Muscle layer of duodenum (tissue), 2 donors: ENCODE data around the gene POLR3G.
A peak's percentile ranks its signal among the peaks of the same experiment; 100 is the strongest.

ENCODE experiments used
- H3K27ac ChIP-seq: one replicate; pipeline ENCODE4 v1.7.0; 2013; ENCODE audit warnings: mild to moderate bottlenecking, low read length
- H3K27me3 ChIP-seq: one replicate; pipeline ENCODE4 v1.7.0; 2013; ENCODE audit warnings: low read depth, mild to moderate bottlenecking, control low read depth, low read length
- H3K36me3 ChIP-seq, 2 donors: one replicate each; pipeline ENCODE4 v1.7.0; 2013; ENCODE audit warnings: low read length in 2 of 2, control low read depth in 1 of 2, mild to moderate bottlenecking in 1 of 2; ENCODE audit not compliant: insufficient read depth in 2 of 2, control insufficient read depth in 1 of 2
- H3K4me1 ChIP-seq, 2 donors: one replicate each; pipeline ENCODE4 v1.7.0; 2013; ENCODE audit warnings: low read length in 2 of 2, mild to moderate bottlenecking in 2 of 2, control low read depth in 1 of 2, moderate library complexity in 1 of 2; ENCODE audit not compliant: insufficient read depth in 2 of 2, control insufficient read depth in 1 of 2
- H3K4me3 ChIP-seq, 2 donors: one replicate each; pipeline ENCODE4 v1.7.0; 2013; ENCODE audit warnings: low read length in 2 of 2, low read depth in 1 of 2, mild to moderate bottlenecking in 1 of 2
- H3K9me3 ChIP-seq, 2 donors: one replicate each; pipeline ENCODE4 v1.7.0; 2013; ENCODE audit warnings: low read length in 2 of 2, control low read depth in 1 of 2, mild to moderate bottlenecking in 1 of 2; ENCODE audit not compliant: control insufficient read depth in 1 of 2
- donor health status: healthy.

POLR3G gene

GRCh38 chr5:90506221-90506620 is 31.6 kb downstream of the POLR3G start:
- Histone ChIP-seq H3K36me3 (no peaks in the 10 kb centered on the region), H3K27ac (no peak overlapping the region), H3K27me3 (no peaks in the 10 kb centered on the region), H3K4me3 (no peak overlapping the region), H3K4me1 (no peaks in the 10 kb centered on the region), H3K9me3 (no peaks in the 10 kb centered on the region)

GRCh38 chr5:90510438-90510837 is 35.8 kb downstream of the POLR3G start:
- Histone ChIP-seq H3K36me3 (no peaks in the 10 kb centered on the region), H3K9me3 (no peaks in the 10 kb centered on the region), H3K4me3 (no peak overlapping the region), H3K4me1 (no peaks in the 10 kb centered on the region), H3K27me3 (no peaks in the 10 kb centered on the region), H3K27ac (no peak overlapping the region)

- Histone ChIP-seq H3K27me3 (no peaks in the 10 kb centered on the region), H3K27ac (no peak overlapping the region), H3K36me3 (peaks cover 0 to 14% of the 10 kb centered on the region in 2 donors)
Measured at GRCh38 chr5:90514520-90514919, 39.9 kb downstream of the POLR3G start.

GRCh38 chr5:90518661-90519060 is 44.0 kb downstream of the POLR3G start:
- peaks cover 10 to 35% of the 10 kb centered on the region in 2 donors for H3K36me3 ChIP-seq
- no peaks in the 10 kb centered on the region for H3K4me1 ChIP-seq
- no peak overlapping the region for H3K4me3 ChIP-seq
- no peaks in the 10 kb centered on the region for H3K9me3 ChIP-seq
- H3K27ac ChIP-seq: no peak overlapping the region
- no peaks in the 10 kb centered on the region for H3K27me3 ChIP-seq

More at GRCh38 chr5:90514520-90514919, 39.9 kb downstream of the POLR3G start:
- no peaks in the 10 kb centered on the region for H3K9me3 ChIP-seq
- H3K4me1 ChIP-seq: no peaks in the 10 kb centered on the region
- H3K4me3 ChIP-seq: no peak overlapping the region

DNA sequence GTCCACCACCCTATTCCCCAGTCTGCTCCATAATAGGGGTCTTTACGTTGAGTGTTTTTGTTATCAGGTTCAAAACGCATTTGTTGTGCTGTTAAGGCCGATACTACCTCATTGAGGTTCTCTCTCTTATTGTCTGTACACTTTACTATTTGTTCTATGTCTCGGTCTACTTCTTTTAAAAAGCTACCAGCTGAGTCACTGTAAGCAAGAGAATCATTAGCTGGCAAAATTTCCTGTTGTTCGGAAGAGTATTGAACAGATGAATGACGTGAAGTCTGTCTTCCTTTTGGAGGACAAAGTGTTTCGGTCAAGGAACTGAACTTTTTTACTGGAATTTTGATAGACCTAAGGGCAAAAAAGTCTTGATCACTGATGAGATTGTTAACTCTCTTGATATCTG is 44.4 kb downstream of the POLR3G start:
- Histone ChIP-seq H3K4me1 (no peaks in the 10 kb centered on the region), H3K27me3 (no peaks in the 10 kb centered on the region), H3K36me3 (peaks cover 10 to 35% of the 10 kb centered on the region in 2 donors), H3K27ac (no peak overlapping the region), H3K9me3 (no peaks in the 10 kb centered on the region), H3K4me3 (no peak overlapping the region)

GRCh38 chr5:90528601-90529193 is 54.0 kb downstream of the POLR3G start:
- peak overlapping the region; percentile 82 for H3K27ac ChIP-seq
- peak overlapping the region; percentile 94 to 97 for H3K4me3 ChIP-seq
- no peaks in the 10 kb centered on the region for H3K27me3 ChIP-seq
- no peaks in the 10 kb centered on the region for H3K9me3 ChIP-seq
- H3K36me3 ChIP-seq: no peaks in the 10 kb centered on the region
- H3K4me1 ChIP-seq: peaks cover 0 to 20% of the 10 kb centered on the region in 2 donors

DNA sequence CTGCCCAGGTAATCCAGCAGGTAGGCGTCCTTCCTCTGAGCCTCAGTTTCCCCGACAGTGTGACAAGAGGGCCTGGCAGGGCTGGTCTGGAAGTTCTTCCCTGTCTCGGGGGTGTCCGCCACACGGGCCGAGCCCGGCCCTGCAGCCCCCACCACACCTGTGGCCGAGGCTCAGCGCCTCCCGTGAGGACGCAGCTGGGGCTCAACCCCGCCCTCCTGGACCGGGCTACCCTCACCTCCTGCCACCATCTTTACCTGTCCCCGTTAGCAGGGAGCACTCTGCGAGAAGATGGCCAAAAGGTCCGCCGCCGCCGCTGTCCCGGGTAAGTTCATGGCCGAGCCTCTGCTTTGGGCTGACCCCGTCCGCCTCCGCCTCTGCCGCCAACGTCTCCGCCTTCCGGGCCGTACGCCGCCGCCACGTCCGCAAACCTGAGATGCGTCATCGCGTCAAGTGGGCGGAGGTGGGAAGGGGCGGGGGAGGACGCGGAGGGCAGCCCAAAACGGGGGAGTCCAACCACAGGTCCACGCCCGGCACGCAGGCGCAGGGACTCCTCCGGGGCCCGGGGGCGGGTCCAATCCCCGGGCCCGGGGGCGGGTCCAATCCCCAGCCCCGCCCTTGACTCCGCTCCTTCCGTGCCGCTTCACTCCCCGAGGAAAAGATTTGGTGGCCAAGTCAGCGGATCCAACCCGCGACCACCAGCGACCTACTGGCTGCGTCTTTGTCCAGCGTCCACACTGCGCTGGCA is 54.7 kb downstream of the POLR3G start, which contains the start of gene LYSMD3:
Gene LYSMD3, minus strand, starts transcription at position 391 of the 745 bp plus-strand sequence. CDS start 4,295 bp downstream, outside the sequence.
- Histone ChIP-seq H3K4me1 (peaks cover 0 to 20% of the 10 kb centered on the region in 2 donors), H3K9me3 (no peaks in the 10 kb centered on the region), H3K27me3 (no peaks in the 10 kb centered on the region), H3K4me3 (peak within 1 kb of the TSS; percentile 94 to 97), H3K27ac (peak within 1 kb of the TSS; percentile 88), H3K36me3 (no peaks in the 10 kb centered on the region)

DNA sequence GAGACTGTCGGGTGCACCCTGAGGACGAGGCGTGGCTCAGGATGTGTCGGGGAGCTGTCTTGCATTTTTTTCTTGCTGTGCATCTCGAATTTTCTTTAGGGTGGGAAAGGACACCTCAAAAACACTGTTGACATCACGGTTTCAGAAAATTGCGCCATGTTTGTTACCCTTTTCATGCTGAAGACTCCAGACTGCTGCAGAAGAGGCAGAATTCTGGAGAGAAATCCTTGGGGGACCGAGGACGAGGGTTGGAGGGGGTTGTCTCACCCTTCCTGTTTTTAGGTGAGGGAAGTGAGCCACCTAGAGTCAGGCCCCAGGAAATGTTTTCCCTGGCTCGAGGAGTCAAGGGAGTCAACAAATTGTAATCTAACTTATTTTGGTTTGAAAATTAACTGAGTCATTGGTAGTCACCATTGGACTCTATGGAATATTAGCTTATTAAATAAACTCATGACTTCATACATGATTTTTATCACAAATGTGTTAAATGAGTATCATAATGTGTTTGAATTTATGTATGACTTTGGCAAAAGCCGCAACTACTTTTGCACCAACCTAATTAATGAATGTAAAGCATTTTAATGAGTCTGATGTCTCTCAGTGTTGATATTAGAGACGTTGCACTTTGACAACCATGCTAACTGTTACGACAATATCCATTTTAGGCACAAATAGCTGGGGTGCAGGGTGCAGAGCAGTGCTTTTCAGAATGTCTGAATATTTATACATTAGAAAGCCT is 55.4 kb downstream of the POLR3G start:
- Histone ChIP-seq H3K27ac (peak overlapping the region; percentile 88), H3K9me3 (no peaks in the 10 kb centered on the region), H3K36me3 (no peaks in the 10 kb centered on the region), H3K27me3 (no peaks in the 10 kb centered on the region), H3K4me1 (peaks cover 0 to 20% of the 10 kb centered on the region in 2 donors), H3K4me3 (peak overlapping the region; percentile 94 to 97)

DNA sequence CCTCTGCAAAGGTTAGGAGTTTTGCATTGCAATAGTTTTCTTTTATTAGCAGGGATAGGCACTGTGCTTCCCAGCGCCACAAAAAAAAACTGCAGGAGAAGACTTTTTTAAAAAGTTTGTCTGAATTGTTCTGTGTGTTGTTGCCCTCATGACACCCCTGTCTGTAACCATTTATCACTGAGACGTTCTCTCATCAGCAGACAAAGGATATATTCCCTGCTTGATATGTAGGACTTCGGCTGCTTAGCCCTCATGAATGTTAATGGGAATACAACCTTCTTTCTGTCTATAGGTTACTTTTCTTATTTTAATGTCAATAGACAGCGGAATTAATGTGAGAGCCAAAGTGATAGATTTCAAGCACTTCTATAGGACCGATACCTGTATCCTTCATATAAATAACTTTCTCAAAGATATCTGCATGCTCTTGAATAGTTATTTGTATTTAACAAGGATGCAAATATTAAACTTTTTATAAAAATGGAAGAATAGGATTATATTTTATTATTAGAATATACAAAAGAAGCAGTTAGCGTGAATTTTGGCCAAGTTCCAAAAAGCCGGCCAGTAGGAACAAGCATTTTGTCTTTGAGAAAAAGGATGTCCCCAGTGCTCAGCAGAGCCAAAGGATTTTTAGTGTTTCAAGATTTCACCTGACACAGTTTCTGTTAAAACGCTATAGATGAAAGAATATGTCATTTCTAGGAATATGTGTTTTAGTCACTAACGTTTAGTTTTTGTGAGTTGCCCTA is 56.2 kb downstream of the POLR3G start:
- Histone ChIP-seq H3K27ac (no peak overlapping the region), H3K4me3 (peak overlapping the region; percentile 94 to 97), H3K27me3 (no peaks in the 10 kb centered on the region), H3K4me1 (peaks cover 0 to 20% of the 10 kb centered on the region in 2 donors), H3K36me3 (no peaks in the 10 kb centered on the region), H3K9me3 (no peaks in the 10 kb centered on the region)

- H3K27ac ChIP-seq: no peak overlapping the region
- H3K27me3 ChIP-seq: no peaks in the 10 kb centered on the region
Measured at GRCh38 chr5:90533794-90534193, 59.1 kb downstream of the POLR3G start.

DNA sequence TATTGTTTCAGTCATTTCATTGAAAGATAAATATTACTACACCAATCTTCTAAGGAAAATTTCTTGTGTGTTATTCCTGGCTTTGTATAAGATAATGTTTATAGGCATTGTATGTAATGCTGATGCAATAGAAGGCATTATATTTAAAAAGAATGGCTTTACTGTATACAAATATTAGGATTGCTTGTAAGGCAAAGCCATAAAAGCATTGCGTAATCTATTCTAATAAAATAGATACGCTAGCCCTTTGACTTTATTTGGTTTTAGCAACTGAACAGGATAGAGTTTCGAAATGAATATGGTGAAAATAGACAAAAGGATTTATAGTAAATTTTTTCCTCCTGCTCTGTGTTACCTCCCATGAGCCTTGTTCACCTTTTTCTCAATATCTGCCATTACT is 60.3 kb downstream of the POLR3G start:
- no peaks in the 10 kb centered on the region for H3K27me3 ChIP-seq
- H3K27ac ChIP-seq: no peak overlapping the region
- H3K4me3 ChIP-seq: no peak overlapping the region
- no peaks in the 10 kb centered on the region for H3K9me3 ChIP-seq
- peaks cover 0 to 11% of the 10 kb centered on the region in 2 donors for H3K4me1 ChIP-seq
- no peaks in the 10 kb centered on the region for H3K36me3 ChIP-seq

More at GRCh38 chr5:90533794-90534193, 59.1 kb downstream of the POLR3G start:
- peaks cover 0 to 11% of the 10 kb centered on the region in 2 donors for H3K4me1 ChIP-seq
- no peaks in the 10 kb centered on the region for H3K36me3 ChIP-seq
- H3K4me3 ChIP-seq: no peak overlapping the region
- H3K9me3 ChIP-seq: no peaks in the 10 kb centered on the region
